Measurements from ENCODE around the gene NAP1L1.

DNA sequence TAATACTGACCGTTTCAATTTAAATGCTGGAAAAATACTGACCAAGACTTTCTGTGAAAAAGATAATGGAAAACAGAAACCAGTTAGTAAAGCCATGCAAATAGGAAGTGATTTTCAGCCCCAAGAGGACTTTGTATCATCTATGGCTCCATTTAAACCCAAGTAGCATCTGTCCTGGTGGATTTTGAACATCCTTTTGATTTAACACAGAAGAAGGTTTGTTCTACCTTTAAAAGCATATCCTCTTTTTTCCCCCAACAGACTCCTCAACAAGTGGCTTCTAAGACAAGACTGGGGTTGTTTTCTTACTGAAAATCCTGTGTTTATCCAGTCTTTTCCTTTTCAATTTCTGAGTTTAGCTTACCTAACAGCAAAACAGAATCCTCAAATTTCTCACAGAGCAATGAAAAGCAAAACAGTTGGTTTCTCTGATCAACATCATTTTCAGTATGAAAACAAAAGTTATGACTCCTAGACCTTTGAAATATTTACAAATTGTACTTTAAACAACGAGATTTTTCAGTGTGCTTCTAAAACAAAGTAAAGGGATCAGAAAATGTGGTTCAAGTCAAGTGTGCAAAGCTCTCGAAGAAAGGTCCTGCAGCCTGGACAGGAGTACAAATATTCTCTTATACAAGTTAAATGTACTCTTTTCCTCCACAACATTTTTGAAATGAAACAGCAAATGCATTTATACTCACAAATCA lies 55.8 kb downstream of the NAP1L1 start:
- TF ChIP-seq, protein P1, sequence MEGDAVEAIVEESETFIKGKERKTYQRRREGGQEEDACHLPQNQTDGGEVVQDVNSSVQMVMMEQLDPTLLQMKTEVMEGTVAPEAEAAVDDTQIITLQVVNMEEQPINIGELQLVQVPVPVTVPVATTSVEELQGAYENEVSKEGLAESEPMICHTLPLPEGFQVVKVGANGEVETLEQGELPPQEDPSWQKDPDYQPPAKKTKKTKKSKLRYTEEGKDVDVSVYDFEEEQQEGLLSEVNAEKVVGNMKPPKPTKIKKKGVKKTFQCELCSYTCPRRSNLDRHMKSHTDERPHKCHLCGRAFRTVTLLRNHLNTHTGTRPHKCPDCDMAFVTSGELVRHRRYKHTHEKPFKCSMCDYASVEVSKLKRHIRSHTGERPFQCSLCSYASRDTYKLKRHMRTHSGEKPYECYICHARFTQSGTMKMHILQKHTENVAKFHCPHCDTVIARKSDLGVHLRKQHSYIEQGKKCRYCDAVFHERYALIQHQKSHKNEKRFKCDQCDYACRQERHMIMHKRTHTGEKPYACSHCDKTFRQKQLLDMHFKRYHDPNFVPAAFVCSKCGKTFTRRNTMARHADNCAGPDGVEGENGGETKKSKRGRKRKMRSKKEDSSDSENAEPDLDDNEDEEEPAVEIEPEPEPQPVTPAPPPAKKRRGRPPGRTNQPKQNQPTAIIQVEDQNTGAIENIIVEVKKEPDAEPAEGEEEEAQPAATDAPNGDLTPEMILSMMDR (conservative IDR thresholded peaks at IDR 0.05; ENCODE audit: low read depth, low read length): no peak
- no peak for TF ChIP-seq EZH2 (IDR thresholded peaks at IDR 0.05; ENCODE audit: borderline replicate concordance, low read depth, low read length, poor library complexity, severe bottlenecking)

Measured in A673 (cell line).